ENCODE results near the gene RNLS. TPM values are rescaled to one million over a fixed set of nuclear protein-coding genes. Genes with fewer than 3 reads are reported as not detected.
A peak's percentile ranks its signal among the peaks of the same experiment; 100 is the strongest.

The RNLS gene
- total and polyA plus RNA-seq, 2 of the 4 experiments (the other 2 are of a cell fraction): 4.5 to 7.0 TPM

GRCh38 chr10:88243202-88243744 lies 339.8 kb downstream of the RNLS start:
- intact Hi-C loops (cut with micrococcal nuclease) (loop anchor here (10.0 kb wide), 1 partner anchor 378 kb away; the partner anchor contains the start of genes KLLN and PTEN), in situ Hi-C loops (cut with MboI; ENCODE audit: low sequenced_read_pairs) (no loop called here), dilution Hi-C loops (cut with HindIII; ENCODE audit: low sequenced_read_pairs, unreplicated experiment) (no loop called here)
- no peak overlapping the region for H3K23ac ChIP-seq (ENCODE audit: low read depth, low read length)
- no peaks in the 10 kb centered on the region for H3K9me3 ChIP-seq (ENCODE audit: control insufficient read depth, insufficient read depth, low read length)
- H3K9ac ChIP-seq (ENCODE audit: low read depth, low read length): no peak overlapping the region
- ChIA-PET CTCF (no interaction called here), POLR2A (ENCODE audit: unreplicated experiment) (no interaction called here)
- no peaks in the 10 kb centered on the region for H4K20me1 ChIP-seq (ENCODE audit: insufficient read depth, low read length)
- no peak overlapping the region for H3K4me3 ChIP-seq (ENCODE audit: insufficient read depth, low read depth, low read length)
- H2AK9ac ChIP-seq (replicated peaks; ENCODE audit: low read depth, low read length, poor library complexity): no peak overlapping the region
- H3K56ac ChIP-seq (ENCODE audit: extremely low read depth, insufficient read depth, low read length): no peak overlapping the region
- H3K4me1 ChIP-seq (ENCODE audit: control insufficient read depth, insufficient read depth, low read length): peaks cover 5% of the 10 kb centered on the region
- H3K4me2 ChIP-seq (ENCODE audit: low read depth, low read length): peak overlapping the region; percentile 2; the same call in 1 of the 2 replicates
- H4K91ac ChIP-seq (ENCODE audit: insufficient read depth, low read depth, low read length): no peak overlapping the region
- H2AK5ac ChIP-seq (ENCODE audit: low read depth, low read length): no peak overlapping the region
- no peaks in the 10 kb centered on the region for H3K27me3 ChIP-seq (ENCODE audit: control insufficient read depth, insufficient read depth, low read length)
- no peak overlapping the region for H2BK15ac ChIP-seq (ENCODE audit: low read depth, low read length)
- H4K8ac ChIP-seq (ENCODE audit: low read depth in 2 of 2, low read length in 2 of 2): no peak overlapping the region
- BruUV-seq (replicated peaks): no TSS peak
- H2BK20ac ChIP-seq (ENCODE audit: low read depth, low read length): no peak overlapping the region; the same call in 1 of the 2 replicates
- H3K79me1 ChIP-seq (ENCODE audit: low read depth in 1 of 2, low read length in 2 of 2): no peaks in the 10 kb centered on the region
- ATAC-seq (ENCODE audit: low read depth): no peak
- H2AFZ ChIP-seq (replicated peaks; ENCODE audit: low read length, poor library complexity): peak overlapping the region; percentile 77
- no peak overlapping the region for H2BK5ac ChIP-seq (ENCODE audit: low read depth, low read length, poor library complexity, severe bottlenecking)
- H3K9me1 ChIP-seq (ENCODE audit: insufficient read depth, low read length): no peaks in the 10 kb centered on the region
- H3K36me3 ChIP-seq (ENCODE audit: control insufficient read depth, insufficient read depth, low read length): no peaks in the 10 kb centered on the region
- H3K14ac ChIP-seq (replicated peaks; ENCODE audit: low read depth, low read length): no peak overlapping the region
- no peak overlapping the region for H4K5ac ChIP-seq (ENCODE audit: low read depth, low read length)
- no peak for DNase-seq
- no peak overlapping the region for H3K27ac ChIP-seq (ENCODE audit: insufficient read depth, low read length)
- TF ChIP-seq CHD1 (IDR thresholded peaks at IDR 0.05; ENCODE audit: low read depth, low read length) (no peak), MAFK (IDR thresholded peaks at IDR 0.05; ENCODE audit: low read depth, low read length) (peak; percentile 67), SMC3 (IDR thresholded peaks at IDR 0.05; ENCODE audit: low read depth, low read length) (no peak), USF2 (IDR thresholded peaks at IDR 0.05; ENCODE audit: low read depth, low read length) (no peak)
- H2BK120ac ChIP-seq (ENCODE audit: low read depth, low read length): no peak overlapping the region
- 71% methylated on average over 2 of the region's 5 CpGs; no CpG with 5 or more reads in 1 of the 2 experiments for WGBS, 2 experiments (ENCODE audit: extremely low coverage in 2 of 2, insufficient read length in 1 of 2)
- H3K4ac ChIP-seq (ENCODE audit: low read depth, low read length): no peak overlapping the region
- H3K18ac ChIP-seq (ENCODE audit: low read depth, low read length): no peak overlapping the region

Measured in IMR-90 (cell line).